BJ (cell line): ENCODE results near the gene CPT1C. TPM values are rescaled to one million over a fixed set of nuclear protein-coding genes. Genes with fewer than 3 reads are reported as not detected.

Experiments used
- CTCF ChIA-PET: fragments of 350-600 bp; formaldehyde crosslinking; extraction: SDS; loops from one replicate; lab custom pipeline; 2021; ENCODE audit warnings: antibody characterized with exemption, inconsistent platforms; lab: Yijun Ruan, JAX
- POLR2A ChIA-PET: fragments of 300-600 bp; sonication (Branson Sonifier 250); formaldehyde crosslinking; extraction: SDS; loops from one replicate; lab custom pipeline; 2021; ENCODE audit warnings: antibody characterized with exemption; lab: Charles Lee
- DNase-seq: peaks from one replicate; pipeline ENCODE4 v3.0.0-alpha.2; 2011; ENCODE audit warnings: low read depth
- H3K27me3 ChIP-seq: 2 replicates; pipeline ENCODE4 v1.6.0; 2011; ENCODE audit warnings: low read length; ENCODE audit not compliant: control insufficient read depth, insufficient read depth
- H3K36me3 ChIP-seq: 2 replicates; pipeline ENCODE4 v1.5.1; 2011; ENCODE audit warnings: low read length; ENCODE audit not compliant: control insufficient read depth, insufficient read depth
- H3K4me3 ChIP-seq: 2 replicates; pipeline ENCODE4 v1.5.1; 2011; ENCODE audit warnings: low read depth, mild to moderate bottlenecking, control low read depth, low read length
- polyA plus RNA-seq: library from polyadenylated mRNA; depleted of rRNA; stranded (reverse); fragments of >200 nt; gene quantifications from 2 replicates; pipeline ENCODE4 v1.2.3, GENCODE V29; 2011; rRNA removed
- small RNA-seq: library from RNA; depleted of rRNA; stranded (forward); fragments of <200 nt; gene quantifications from one replicate; pipeline ENCODE3, GENCODE V24; 2012; ENCODE audit warnings: low replicate concordance, low read depth; ENCODE audit not compliant: insufficient read length
- TF ChIP-seq, protein P1 (sequence below): IDR thresholded peaks from 2 replicates; pipeline ENCODE4 v1.5.1; 2011; ENCODE audit warnings: low read depth, mild to moderate bottlenecking, control low read depth, inconsistent platforms, low read length, moderate library complexity; ENCODE audit not compliant: insufficient read depth

CPT1C gene
- polyA plus RNA-seq, 1 experiment = 45.9 TPM

DNA sequence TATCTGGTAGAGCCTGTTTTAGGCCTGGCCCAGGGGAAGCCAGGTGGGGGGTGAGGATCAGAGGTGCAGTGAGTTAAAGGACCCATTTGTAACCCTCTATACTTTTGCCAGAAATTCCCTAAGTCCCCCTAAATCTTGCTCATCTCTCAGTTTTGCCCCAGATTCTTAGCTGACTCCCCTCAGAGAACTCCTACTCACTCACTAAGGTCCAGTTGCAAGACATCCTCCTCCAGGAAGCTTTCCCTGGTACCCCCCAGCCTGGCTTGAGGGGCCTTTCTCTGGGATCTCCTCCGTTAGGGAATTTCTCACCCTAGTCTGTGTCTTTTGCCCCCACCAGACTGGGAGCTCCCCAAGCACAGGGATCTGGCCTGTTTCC lies 70.3 kb downstream of the CPT1C start:
- CTCF ChIA-PET = interaction anchor here (1.0 kb wide), 1 partner anchor 72 kb away, joined by 3 read pairs; the partner anchor contains the start of gene ADM5

DNA sequence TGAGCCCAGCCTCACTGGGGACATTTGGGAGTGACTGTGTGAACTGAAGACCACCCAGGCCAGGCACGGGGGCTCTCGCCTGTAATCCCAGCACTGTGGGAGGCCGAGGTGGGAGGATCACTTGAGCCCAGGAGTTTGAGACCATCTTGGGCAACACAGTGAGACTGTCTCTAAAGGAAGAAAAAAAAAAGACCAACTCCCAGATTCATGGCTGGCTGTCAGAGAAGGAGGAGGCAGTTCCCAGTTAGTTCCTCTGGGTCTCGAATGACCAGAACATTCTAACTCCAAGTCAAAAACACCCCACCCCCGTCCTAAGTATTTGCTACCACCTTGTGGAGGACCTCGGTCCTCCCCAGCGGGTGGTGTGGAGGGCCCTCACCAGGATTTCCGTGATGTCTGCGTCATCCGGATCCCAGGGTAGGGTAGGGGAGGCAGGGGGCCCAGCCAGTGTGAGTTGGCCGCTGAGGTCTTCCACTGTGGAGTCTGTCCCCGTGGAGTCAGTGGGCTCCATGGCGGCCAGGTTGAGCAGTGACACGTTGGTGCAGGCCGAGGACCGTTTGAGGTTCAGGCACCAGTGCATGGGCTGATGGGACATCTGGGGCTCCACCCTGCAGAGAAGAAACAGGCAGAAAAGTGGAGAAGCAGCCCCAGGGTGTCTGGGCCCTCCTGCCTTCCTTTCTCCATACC lies 70.9 kb downstream of the CPT1C start:
- Histone ChIP-seq H3K27me3 (no peaks in the 10 kb centered on the region), H3K4me3 (no peak overlapping the region), H3K36me3 (no peaks in the 10 kb centered on the region)
- DNase-seq = no peak
- TF ChIP-seq, protein P1, sequence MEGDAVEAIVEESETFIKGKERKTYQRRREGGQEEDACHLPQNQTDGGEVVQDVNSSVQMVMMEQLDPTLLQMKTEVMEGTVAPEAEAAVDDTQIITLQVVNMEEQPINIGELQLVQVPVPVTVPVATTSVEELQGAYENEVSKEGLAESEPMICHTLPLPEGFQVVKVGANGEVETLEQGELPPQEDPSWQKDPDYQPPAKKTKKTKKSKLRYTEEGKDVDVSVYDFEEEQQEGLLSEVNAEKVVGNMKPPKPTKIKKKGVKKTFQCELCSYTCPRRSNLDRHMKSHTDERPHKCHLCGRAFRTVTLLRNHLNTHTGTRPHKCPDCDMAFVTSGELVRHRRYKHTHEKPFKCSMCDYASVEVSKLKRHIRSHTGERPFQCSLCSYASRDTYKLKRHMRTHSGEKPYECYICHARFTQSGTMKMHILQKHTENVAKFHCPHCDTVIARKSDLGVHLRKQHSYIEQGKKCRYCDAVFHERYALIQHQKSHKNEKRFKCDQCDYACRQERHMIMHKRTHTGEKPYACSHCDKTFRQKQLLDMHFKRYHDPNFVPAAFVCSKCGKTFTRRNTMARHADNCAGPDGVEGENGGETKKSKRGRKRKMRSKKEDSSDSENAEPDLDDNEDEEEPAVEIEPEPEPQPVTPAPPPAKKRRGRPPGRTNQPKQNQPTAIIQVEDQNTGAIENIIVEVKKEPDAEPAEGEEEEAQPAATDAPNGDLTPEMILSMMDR = peak; percentile 25
- ChIA-PET CTCF (interaction anchor here (1.0 kb wide), 1 partner anchor 73 kb away, joined by 3 read pairs; the partner anchor contains the start of gene ADM5), POLR2A (no interaction called here)

More for the DNA sequence above, 70.3 kb downstream of the CPT1C start:
- no peak for DNase-seq
- POLR2A ChIA-PET = no interaction called here
- Histone ChIP-seq H3K4me3 (no peak overlapping the region), H3K36me3 (no peaks in the 10 kb centered on the region), H3K27me3 (no peaks in the 10 kb centered on the region)
- TF ChIP-seq, protein P1 = no peak

DNA sequence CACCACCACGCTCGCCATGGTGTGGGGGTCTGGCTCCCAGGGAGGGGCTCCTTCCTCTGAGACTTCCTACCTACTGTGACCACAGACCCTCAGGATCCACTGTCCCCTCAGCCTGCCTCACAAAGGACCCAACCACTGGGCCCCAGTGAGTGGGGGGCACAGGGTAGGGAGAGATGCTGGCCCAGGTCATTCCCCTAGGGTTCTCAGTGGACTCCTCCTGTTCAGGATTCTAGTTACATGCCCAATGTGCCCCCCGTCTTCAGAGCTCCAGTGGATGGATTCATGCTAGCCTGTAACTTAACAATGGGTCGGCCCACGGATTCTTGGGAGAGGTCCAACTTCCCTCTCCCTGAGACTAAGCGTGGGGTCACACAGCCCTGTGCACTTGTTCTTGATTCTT lies 72.3 kb downstream of the CPT1C start, which contains the start of gene TSKS:
Gene TSKS, minus strand, starts transcription at position 77 of the 400 bp plus-strand sequence. Its CDS starts 59 bp downstream, at position 18.
- Histone ChIP-seq H3K27me3 (no peaks in the 10 kb centered on the region), H3K4me3 (no peak within 1 kb of the TSS), H3K36me3 (peaks cover under 1% of the 10 kb centered on the region; the same call in 1 of the 2 replicates)
- no peak for DNase-seq
- TF ChIP-seq, protein P1 = no peak
- ChIA-PET CTCF (interaction anchor here (1.0 to 1.2 kb wide), 2 partner anchors 47 to 73 kb away, joined by 3 read pairs; partner anchors contain the start of gene ADM5), POLR2A (no interaction called here)

Small RNA genes lying within 50 kb of the gene (small RNA-seq; reads per million reads assigned to genes)
- not detected for gene MIR5088

Other genes with a start within 250 kb of the CPT1C start
- gene SLC17A7, start 249.6 kb upstream of the CPT1C start, polyA plus RNA-seq = 0.09 and 0.10 TPM in 2 replicates
- gene PIH1D1, start 239.3 kb upstream of the CPT1C start, polyA plus RNA-seq = 69.5 and 75.8 TPM in 2 replicates
- 5.9 and 15.0 TPM in 2 replicates for gene ALDH16A1, start 237.9 kb upstream of the CPT1C start, polyA plus RNA-seq
- 4.9 and 7.7 TPM in 2 replicates for gene FLT3LG, start 216.9 kb upstream of the CPT1C start, polyA plus RNA-seq
- gene RPL13A, start 203.5 kb upstream of the CPT1C start, polyA plus RNA-seq = 2,322 and 6,136 TPM in 2 replicates
- 2,226 and 2,533 TPM in 2 replicates for gene RPS11, start 194.7 kb upstream of the CPT1C start, polyA plus RNA-seq
- 77.3 and 98.8 TPM in 2 replicates for gene FCGRT, start 178.5 kb upstream of the CPT1C start, polyA plus RNA-seq
- gene RCN3, start 163.1 kb upstream of the CPT1C start, polyA plus RNA-seq = 52.4 and 68.9 TPM in 2 replicates
- gene NOSIP, start 110.6 kb upstream of the CPT1C start, polyA plus RNA-seq = 59.2 and 87.6 TPM in 2 replicates
- 0.12 and 0.13 TPM in 2 replicates for gene PRRG2, start 109.8 kb upstream of the CPT1C start, polyA plus RNA-seq
- gene PRR12, start 99.9 kb upstream of the CPT1C start, polyA plus RNA-seq = 0.42 and 0.43 TPM in 2 replicates
- gene RRAS, start 51.0 kb upstream of the CPT1C start, polyA plus RNA-seq = 117 and 186 TPM in 2 replicates
- gene SCAF1, start 48.9 kb upstream of the CPT1C start, polyA plus RNA-seq = 2.8 and 3.4 TPM in 2 replicates
- 47.5 and 68.5 TPM in 2 replicates for gene IRF3, start 25.3 kb upstream of the CPT1C start, polyA plus RNA-seq
- 14.2 and 21.5 TPM in 2 replicates for gene BCL2L12, start 25.2 kb upstream of the CPT1C start, polyA plus RNA-seq
- 269 and 372 TPM in 2 replicates for gene PRMT1, start 13.8 kb upstream of the CPT1C start, polyA plus RNA-seq
- gene ADM5, start 1.5 kb upstream of the CPT1C start, polyA plus RNA-seq = 0.39 TPM in 2 replicates
- 0.11 and 0.15 TPM in 2 replicates for gene TSKS, start 72.2 kb downstream of the CPT1C start, polyA plus RNA-seq
- gene AP2A1, start 75.9 kb downstream of the CPT1C start, polyA plus RNA-seq = 82.1 and 153 TPM in 2 replicates
- 8.3 and 14.3 TPM in 2 replicates for gene FUZ, start 122.2 kb downstream of the CPT1C start, polyA plus RNA-seq
- 12.3 and 27.7 TPM in 2 replicates for gene MED25, start 127.2 kb downstream of the CPT1C start, polyA plus RNA-seq
- gene PTOV1, start 160.0 kb downstream of the CPT1C start, polyA plus RNA-seq = 30.7 and 67.6 TPM in 2 replicates
- gene PNKP, start 176.5 kb downstream of the CPT1C start, polyA plus RNA-seq = 14.6 and 28.9 TPM in 2 replicates
- gene AKT1S1, start 186.2 kb downstream of the CPT1C start, polyA plus RNA-seq = 40.5 and 42.0 TPM in 2 replicates
- 17.6 and 26.7 TPM in 2 replicates for gene TBC1D17, start 186.6 kb downstream of the CPT1C start, polyA plus RNA-seq
- 0.12 and 0.32 TPM in 2 replicates for gene IL4I1, start 205.8 kb downstream of the CPT1C start, polyA plus RNA-seq
- gene ATF5, start 238.1 kb downstream of the CPT1C start, polyA plus RNA-seq = 6.9 and 7.9 TPM in 2 replicates
- 11.9 and 15.1 TPM in 2 replicates for gene NUP62, start 238.4 kb downstream of the CPT1C start, polyA plus RNA-seq